Lung (tissue), 12 donors: ENCODE results near the gene INSRR. TPM values are rescaled to one million over a fixed set of nuclear protein-coding genes. Genes with fewer than 3 reads are reported as not detected.

Experiments used
- ATAC-seq: fragments of 200-7000 bp; cut with Tn5 transposase; one replicate; pipeline ENCODE4 v1.9.1; 2020; ENCODE audit warnings: moderate number of reproducible peaks; ENCODE audit not compliant: insufficient read depth, low FRiP score
- DNase-seq, 3 donors: peaks; one replicate each; pipeline ENCODE4 v3.0.0-alpha.2; 2013 to 2017
- H3K27ac ChIP-seq, 2 donors: one replicate each; pipeline ENCODE4 v1.5.1; 2013; ENCODE audit warnings: mild to moderate bottlenecking in 2 of 2, moderate library complexity in 2 of 2, control low read depth in 1 of 2, inconsistent platforms in 1 of 2, low read depth in 1 of 2, low read length in 1 of 2
- H3K27me3 ChIP-seq, 3 donors: one replicate each; pipeline ENCODE4 v1.5.1; 2013; ENCODE audit warnings: low read length in 2 of 3; ENCODE audit not compliant: control insufficient read depth in 3 of 3, insufficient read depth in 3 of 3
- H3K36me3 ChIP-seq, 4 donors: one replicate each; pipeline ENCODE4 v1.5.1; 2013; ENCODE audit warnings: low read length in 4 of 4, mild to moderate bottlenecking in 1 of 4, moderate library complexity in 1 of 4; ENCODE audit not compliant: control insufficient read depth in 4 of 4, insufficient read depth in 4 of 4
- H3K4me1 ChIP-seq, 5 donors: one replicate each; pipeline ENCODE4 v1.5.1; 2013; ENCODE audit warnings: low read length in 5 of 5, mild to moderate bottlenecking in 2 of 5, moderate library complexity in 1 of 5; ENCODE audit not compliant: control insufficient read depth in 5 of 5, insufficient read depth in 5 of 5
- H3K4me3 ChIP-seq: one replicate; pipeline ENCODE4 v1.5.1; 2013; ENCODE audit warnings: mild to moderate bottlenecking, control low read depth, moderate library complexity
- H3K9ac ChIP-seq, 2 donors: one replicate each; pipeline ENCODE4 v1.5.1; 2013; ENCODE audit warnings: low read length in 2 of 2, control low read depth in 1 of 2; ENCODE audit not compliant: insufficient read depth in 1 of 2
- H3K9me3 ChIP-seq, 4 donors: one replicate each; pipeline ENCODE4 v1.5.1; 2013; ENCODE audit warnings: low read length in 3 of 4, mild to moderate bottlenecking in 1 of 4, moderate library complexity in 1 of 4; ENCODE audit not compliant: control insufficient read depth in 4 of 4, insufficient read depth in 3 of 4
- WGBS, 2 donors: extraction: QIAGEN DNeasy Blood & Tissue Kit; methylation state at CpG; one replicate each; pipeline ENCODE4 v1.1.7; 2013; 5-methylcytosine and 5-hydroxymethylcytosine counted together
- polyA plus RNA-seq, 2 donors: library from polyadenylated mRNA; stranded (reverse); fragments of 200-250 nt; gene quantifications; one replicate each; pipeline ENCODE4 v1.2.1, GENCODE V29; 2013
- total RNA-seq, 2 donors: library from RNA; depleted of rRNA in 1 of 2; stranded (reverse); fragments of >200 nt in 1 of 2; gene quantifications; one replicate each; pipeline ENCODE4 v1.2.1, GENCODE V29; 2014 to 2021
- TF ChIP-seq, protein P1 (sequence below): IDR thresholded peaks from 2 replicates; pipeline ENCODE4 v1.5.1; 2012; ENCODE audit warnings: mild to moderate bottlenecking; ENCODE audit errors: control extremely low read depth, extremely low read depth
- donor health status: control.
- donor health status: control.
- donor health status: Bipolar disorder and iron deficiency.
- donor health status: healthy.
- donor health status: DM: yes; HTN: yes; CAD: no.

The INSRR gene
- total and polyA plus RNA-seq, 4 donors, result not detected

DNA sequence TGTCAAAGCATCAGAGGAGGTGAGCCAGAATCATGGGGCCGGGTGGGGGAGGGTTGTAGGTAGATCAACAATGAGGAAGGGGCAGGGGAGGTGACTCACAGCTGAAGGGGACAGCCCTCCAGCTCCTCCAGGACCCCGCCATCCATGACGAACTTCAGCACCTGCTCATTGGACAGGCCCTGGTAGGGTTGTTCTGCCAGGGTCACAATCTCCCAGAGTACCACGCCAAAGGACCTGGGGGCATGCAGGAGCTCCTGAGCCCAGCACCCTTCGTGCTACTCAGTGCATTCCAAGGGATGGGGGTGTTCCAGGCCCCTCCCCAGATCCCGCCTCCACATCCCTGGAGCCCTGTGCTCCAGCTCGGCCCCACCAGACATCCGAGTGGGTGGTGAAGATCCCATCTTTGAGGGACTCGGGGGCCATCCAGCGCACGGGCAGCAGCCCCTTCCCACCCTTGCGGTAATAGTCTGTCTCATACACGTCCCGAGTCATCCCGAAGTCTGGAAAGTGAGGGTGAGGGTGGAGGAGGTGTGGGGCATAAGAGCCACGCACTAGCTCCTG lies 17.5 kb downstream of the INSRR start:
- Histone ChIP-seq H3K4me1 (peaks cover 0 to 5% (median 0%) of the 10 kb centered on the region in 5 donors), H3K27ac (no peak overlapping the region), H3K9me3 (peaks cover 0 to 2% (median 0%) of the 10 kb centered on the region in 4 donors), H3K27me3 (peaks cover 0 to 54% (median 32%) of the 10 kb centered on the region in 3 donors), H3K9ac (no peak overlapping the region), H3K4me3 (no peak overlapping the region), H3K36me3 (no peaks in the 10 kb centered on the region)
- 80 to 91% methylated on average over 16 of the region's 16 CpGs for WGBS, 2 donors
- no peak for DNase-seq
- TF ChIP-seq, protein P1, sequence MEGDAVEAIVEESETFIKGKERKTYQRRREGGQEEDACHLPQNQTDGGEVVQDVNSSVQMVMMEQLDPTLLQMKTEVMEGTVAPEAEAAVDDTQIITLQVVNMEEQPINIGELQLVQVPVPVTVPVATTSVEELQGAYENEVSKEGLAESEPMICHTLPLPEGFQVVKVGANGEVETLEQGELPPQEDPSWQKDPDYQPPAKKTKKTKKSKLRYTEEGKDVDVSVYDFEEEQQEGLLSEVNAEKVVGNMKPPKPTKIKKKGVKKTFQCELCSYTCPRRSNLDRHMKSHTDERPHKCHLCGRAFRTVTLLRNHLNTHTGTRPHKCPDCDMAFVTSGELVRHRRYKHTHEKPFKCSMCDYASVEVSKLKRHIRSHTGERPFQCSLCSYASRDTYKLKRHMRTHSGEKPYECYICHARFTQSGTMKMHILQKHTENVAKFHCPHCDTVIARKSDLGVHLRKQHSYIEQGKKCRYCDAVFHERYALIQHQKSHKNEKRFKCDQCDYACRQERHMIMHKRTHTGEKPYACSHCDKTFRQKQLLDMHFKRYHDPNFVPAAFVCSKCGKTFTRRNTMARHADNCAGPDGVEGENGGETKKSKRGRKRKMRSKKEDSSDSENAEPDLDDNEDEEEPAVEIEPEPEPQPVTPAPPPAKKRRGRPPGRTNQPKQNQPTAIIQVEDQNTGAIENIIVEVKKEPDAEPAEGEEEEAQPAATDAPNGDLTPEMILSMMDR, result no peak
- ATAC-seq, result no peak

DNA sequence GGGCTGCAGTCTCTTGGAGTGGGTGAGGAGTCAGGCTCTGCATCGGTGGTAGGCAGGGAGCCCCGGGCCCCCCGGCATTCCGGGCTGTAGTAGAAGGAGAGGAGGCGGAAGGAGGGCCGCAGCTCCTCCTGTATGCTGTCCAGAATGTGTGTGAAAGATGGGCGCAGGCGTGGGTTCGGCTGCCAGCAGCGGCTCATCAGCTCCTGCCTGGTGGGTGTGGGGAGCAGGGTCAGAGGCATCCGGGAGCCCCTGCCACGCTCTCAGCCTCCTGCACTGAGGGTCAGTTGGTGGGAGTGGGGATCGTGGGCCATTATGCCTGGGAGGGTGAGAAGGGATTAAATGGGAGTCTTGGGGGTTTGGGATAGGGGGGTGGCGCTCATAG lies 18.0 kb downstream of the INSRR start:
- Histone ChIP-seq H3K9ac (no peak overlapping the region), H3K9me3 (peaks cover 0 to under 1% (median 0%) of the 10 kb centered on the region in 4 donors), H3K36me3 (no peaks in the 10 kb centered on the region), H3K4me3 (no peak overlapping the region), H3K27me3 (peaks cover 0 to 51% (median 31%) of the 10 kb centered on the region in 3 donors), H3K4me1 (peaks cover 0 to 5% (median 0%) of the 10 kb centered on the region in 5 donors), H3K27ac (no peak overlapping the region)
- DNase-seq (no peak), ATAC-seq (no peak)
- 63 to 81% methylated on average over 12 to 14 of the region's 14 CpGs for WGBS, 2 donors
- TF ChIP-seq, protein P1, result no peak

GRCh38 chr1:156840186-156840897 lies 18.6 kb downstream of the INSRR start:
- Histone ChIP-seq H3K9me3 (no peaks in the 10 kb centered on the region), H3K4me3 (no peak overlapping the region), H3K9ac (no peak overlapping the region), H3K36me3 (no peaks in the 10 kb centered on the region), H3K27me3 (peaks cover 0 to 45% (median 35%) of the 10 kb centered on the region in 3 donors), H3K27ac (no peak overlapping the region), H3K4me1 (peaks cover 0 to 5% (median 0%) of the 10 kb centered on the region in 5 donors)
- ATAC-seq (no peak), DNase-seq (no peak)
- 58 to 68% methylated on average over 7 to 8 of the region's 8 CpGs for WGBS, 2 donors
- TF ChIP-seq, protein P1, result no peak
